Transverse colon (tissue), 4 donors: Measurements from ENCODE around the gene AMY1A. TPM values are rescaled to one million over a fixed set of nuclear protein-coding genes. Genes with fewer than 3 reads are reported as not detected.
"Not testable (repeated sequence)": the region's sequence is repeated elsewhere in the genome, so short reads cannot be mapped to it uniquely, and the experiment has no call there.

Experiments used
- DNase-seq: peaks from one replicate; pipeline ENCODE4 v3.0.0-alpha.2; 2019
- H3K27ac ChIP-seq, 4 donors: fragments of 200-600 bp; sonication (generic); 2 replicates each; pipeline ENCODE4 v1.5.1; 2016 to 2018; ENCODE audit warnings: inconsistent platforms in 4 of 4
- H3K27me3 ChIP-seq: fragments of 200-600 bp; sonication (generic); 2 replicates; pipeline ENCODE4 v1.5.1; 2017; ENCODE audit warnings: inconsistent platforms
- H3K36me3 ChIP-seq, 4 donors: fragments of 200-600 bp; sonication (generic); 2 replicates each; pipeline ENCODE4 v1.5.1; 2017 to 2019; ENCODE audit warnings: inconsistent platforms in 4 of 4
- H3K4me1 ChIP-seq, 4 donors: fragments of 200-600 bp; sonication (generic); 2 replicates each; pipeline ENCODE4 v1.5.1; 2017 to 2020; ENCODE audit warnings: inconsistent platforms in 4 of 4
- H3K4me3 ChIP-seq, 4 donors: fragments of 200-600 bp; sonication (generic); 1 replicate in 1 of 4; 2 replicates in 3 of 4; pipeline versions ENCODE4 v1.5.1 to v1.6.1; 2017 to 2019; ENCODE audit warnings: inconsistent platforms in 4 of 4
- H3K9me3 ChIP-seq, 2 donors: fragments of 200-600 bp; sonication (generic); 2 replicates each; pipeline ENCODE4 v1.5.1; 2017 to 2019; ENCODE audit warnings: inconsistent platforms in 2 of 2
- WGBS, 2 donors: methylation state at CpG; one replicate each; pipeline ENCODE4 v1.1.5; 2018; ENCODE audit warnings: low coverage in 1 of 2; 5-methylcytosine and 5-hydroxymethylcytosine counted together
- in situ Hi-C, 4 donors: fragments of 200-750 bp; cut with MboI; loops; one replicate each; pipeline versions ENCODE4 v1.15.0 to v1.15.1; 2017; ENCODE audit warnings: low sequenced_read_pairs in 3 of 4, low pct_ligation_motif_present in 1 of 4, low pct_unique_long_range_greater_than_20kb in 1 of 4
- intact Hi-C: fragments of 100-400 bp; cut with DNase I; formaldehyde crosslinking; loops from one replicate; pipeline ENCODE4 v1.15.1; 2023; ENCODE audit warnings: low total_unique reads
- small RNA-seq, 4 donors: library from RNA; depleted of rRNA; stranded (forward); fragments of <200 nt; gene quantifications; one replicate each; pipeline ENCODE3, GENCODE V24; 2016
- total RNA-seq, 4 donors: library from RNA; depleted of rRNA; stranded (reverse); fragments of >200 nt; gene quantifications; one replicate each; pipeline ENCODE4 v1.1.0, GENCODE V29; 2016

AMY1A gene
- total RNA-seq, 4 donors from 2014 or later: not detected

GRCh38 chr1:103696110-103696509 lies 40.5 kb downstream of the AMY1A start, which contains the start of gene AMY1B:
Gene AMY1B (minus strand): TSS chr1:103696210. CDS start chr1:103695639, 571 bp downstream.
- DNase-seq, in situ Hi-C loops, H3K27ac ChIP-seq, H3K27me3 ChIP-seq, intact Hi-C loops, H3K4me1 ChIP-seq, H3K9me3 ChIP-seq, H3K4me3 ChIP-seq, H3K36me3 ChIP-seq: not testable (repeated sequence)
- no CpG with 5 or more reads among the region's 5 CpGs for WGBS, 2 donors

GRCh38 chr1:103697430-103697829 lies 41.9 kb downstream of the AMY1A start:
- H3K4me1 ChIP-seq, intact Hi-C loops, in situ Hi-C loops, H3K9me3 ChIP-seq, H3K36me3 ChIP-seq, H3K4me3 ChIP-seq, H3K27me3 ChIP-seq, H3K27ac ChIP-seq, DNase-seq: not testable (repeated sequence)
- WGBS, 2 donors: no CpG with 5 or more reads among the region's 6 CpGs

- intact Hi-C loops, H3K27me3 ChIP-seq, H3K9me3 ChIP-seq, in situ Hi-C loops, H3K27ac ChIP-seq, DNase-seq, H3K4me1 ChIP-seq, H3K4me3 ChIP-seq, H3K36me3 ChIP-seq: not testable (repeated sequence)
- no CpG with 5 or more reads among the region's 4 CpGs for WGBS, 2 donors
Observed at GRCh38 chr1:103700669-103701068, 45.1 kb downstream of the AMY1A start.

GRCh38 chr1:103701256-103701655 lies 45.7 kb downstream of the AMY1A start:
- H3K4me3 ChIP-seq, H3K27me3 ChIP-seq, H3K4me1 ChIP-seq, intact Hi-C loops, H3K36me3 ChIP-seq, H3K27ac ChIP-seq, H3K9me3 ChIP-seq, in situ Hi-C loops, DNase-seq: not testable (repeated sequence)
- no CpG with 5 or more reads among the region's 4 CpGs for WGBS, 2 donors

GRCh38 chr1:103707670-103708069 lies 52.1 kb downstream of the AMY1A start:
- H3K27ac ChIP-seq, H3K9me3 ChIP-seq, in situ Hi-C loops, intact Hi-C loops, H3K4me3 ChIP-seq, H3K27me3 ChIP-seq, H3K4me1 ChIP-seq, DNase-seq, H3K36me3 ChIP-seq: not testable (repeated sequence)
- no CpG with 5 or more reads among the region's 3 CpGs for WGBS, 2 donors

GRCh38 chr1:103710381-103710780 lies 54.8 kb downstream of the AMY1A start:
- in situ Hi-C loops, H3K9me3 ChIP-seq, H3K4me1 ChIP-seq, DNase-seq, H3K27ac ChIP-seq, intact Hi-C loops, H3K36me3 ChIP-seq, H3K4me3 ChIP-seq, H3K27me3 ChIP-seq: not testable (repeated sequence)
- WGBS, 2 donors: no CpG with 5 or more reads among the region's 3 CpGs

Small RNAs within 50 kb of the gene (small RNA-seq; reads per million reads assigned to genes)
- 0 reads per million in 4 donors for gene AC105272.1

Other genes with a start within 250 kb of the AMY1A start
- 100 to 1,000 TPM in 1 of 4 donors, 10 to 100 TPM in 3; 40.4 to 172 (median 70.6) TPM for gene RNPC3, start 130.1 kb upstream of the AMY1A start, total RNA-seq
- gene AMY2B, start 84.2 kb upstream of the AMY1A start, total RNA-seq: 10 to 100 TPM; 11.1 to 34.3 (median 21.1) TPM
- not detected for gene AMY2A, start 38.3 kb upstream of the AMY1A start, total RNA-seq
- gene AMY1B, start 40.5 kb downstream of the AMY1A start, total RNA-seq: not detected
- gene AMY1C, start 94.1 kb downstream of the AMY1A start, total RNA-seq: not detected